K562 (cell line): ENCODE data around the gene TTLL10. TPM values are rescaled to one million over a fixed set of nuclear protein-coding genes. Genes with fewer than 3 reads are reported as not detected.

Source experiments
- ATAC-seq: fragments of 200-7000 bp; cut with Tn5 transposase; 3 replicates; pipeline ENCODE4 v1.9.1; 2020; ENCODE audit warnings: moderate library complexity
- BruUV-seq: library from RNA; stranded (reverse); fragments of 400-500 nt; replicated peaks from 2 replicates; lab custom pipeline; 2021; lab: Mats Ljungman, UMichigan
- CTCF ChIA-PET: fragments of 300-600 bp; formaldehyde crosslinking; extraction: SDS; loops from one replicate; lab custom pipeline; 2021; ENCODE audit warnings: low intra/inter-chr PET ratio; lab: Yijun Ruan, JAX
- POLR2A ChIA-PET: fragments of 300-600, 350-650 bp; sonication (Branson Sonifier 250); formaldehyde crosslinking; extraction: SDS; loops from one replicate; lab custom pipeline; 2021; ENCODE audit warnings: antibody characterized with exemption, inconsistent platforms; lab: Yijun Ruan, JAX
- DNase-seq, 4 experiments: peaks; one replicate each; pipeline versions ENCODE4 v3.0.0 to v3.0.0-alpha.2; 2011 to 2018; ENCODE audit warnings: low spot score in 3 of 4, mixed read lengths in 3 of 4; ENCODE audit errors: extremely low read depth in 1 of 4
- FAIRE-seq: peaks from 2 replicates; lab custom pipeline; 2011; peaks lifted over from hg19 to GRCh38; lab: Jason Lieb, UNC
- H2AFZ ChIP-seq: 2 replicates; pipeline ENCODE4 v1.6.0; 2011; ENCODE audit warnings: low read depth, low read length, control low read depth, inconsistent platforms
- H3K27ac ChIP-seq: fragments of 200-600 bp; 3 replicates; pipeline ENCODE4 v1.8.0; 2011; ENCODE audit warnings: low read depth, mild to moderate bottlenecking, control low read depth, inconsistent platforms, low read length, moderate library complexity, mixed read lengths; ENCODE audit errors: extremely low read depth
- H3K27me3 ChIP-seq, 2 experiments: fragments of 300-600 bp in 1 of 2; 2 replicates in 1 of 2; 3 replicates in 1 of 2; pipeline versions ENCODE4 v1.6.0 to v1.8.0; 2011; ENCODE audit warnings: inconsistent platforms in 2 of 2, low read length in 2 of 2, mild to moderate bottlenecking in 1 of 2, mixed read lengths in 1 of 2, moderate library complexity in 1 of 2; ENCODE audit not compliant: control insufficient read depth in 2 of 2, insufficient read depth in 2 of 2
- H3K36me3 ChIP-seq: fragments of 300-600 bp; 3 replicates; pipeline ENCODE4 v1.8.0; 2011; ENCODE audit warnings: mild to moderate bottlenecking, low read length, inconsistent platforms; ENCODE audit not compliant: control insufficient read depth, insufficient read depth
- H3K4me1 ChIP-seq, 2 experiments: fragments of 200-600 bp in 1 of 2; replicated peaks in 1 of 2; 2 replicates in 1 of 2; 3 replicates in 1 of 2; pipeline versions ENCODE4 v1.5.1 to v1.8.0; 2011; ENCODE audit warnings: inconsistent platforms in 2 of 2, low read length in 2 of 2, mild to moderate bottlenecking in 1 of 2, mixed read lengths in 1 of 2, moderate library complexity in 1 of 2; ENCODE audit not compliant: control insufficient read depth in 2 of 2, insufficient read depth in 2 of 2
- H3K4me2 ChIP-seq: 2 replicates; pipeline ENCODE4 v1.6.1; 2011; ENCODE audit warnings: low read length, control low read depth, inconsistent platforms, mixed read lengths; ENCODE audit not compliant: insufficient read depth
- H3K4me3 ChIP-seq: fragments of 200-600 bp; sonication (generic), shearing (Covaris generic); 2 replicates; pipeline ENCODE4 v1.5.1; 2016; ENCODE audit warnings: control low read depth, inconsistent platforms
- H3K79me2 ChIP-seq: fragments of 200-600 bp; 3 replicates; pipeline ENCODE4 v1.8.0; 2011; ENCODE audit warnings: low read length, inconsistent platforms; ENCODE audit not compliant: control insufficient read depth, insufficient read depth
- H3K9ac ChIP-seq, 2 experiments: 2 replicates each; pipeline versions ENCODE4 v1.6.0 to v1.6.1; 2011; ENCODE audit warnings: low read depth in 2 of 2, low read length in 2 of 2, control low read depth in 1 of 2, inconsistent platforms in 1 of 2, mild to moderate bottlenecking in 1 of 2, mixed read lengths in 1 of 2; ENCODE audit not compliant: insufficient read depth in 1 of 2
- H3K9me1 ChIP-seq: one replicate; pipeline ENCODE4 v1.6.0; 2011; ENCODE audit warnings: inconsistent platforms, mild to moderate bottlenecking, low read length, moderate library complexity; ENCODE audit not compliant: control insufficient read depth, insufficient read depth
- H3K9me3 ChIP-seq: replicated peaks from 2 replicates; pipeline ENCODE4 v1.5.1; 2011; ENCODE audit warnings: low read depth, low read length, inconsistent platforms; ENCODE audit not compliant: control insufficient read depth, insufficient read depth
- H4K20me1 ChIP-seq: replicated peaks from 2 replicates; pipeline ENCODE4 v1.6.1; 2011; ENCODE audit warnings: low read length, inconsistent platforms, mixed read lengths; ENCODE audit not compliant: control insufficient read depth, insufficient read depth
- BRD4 ChIP-seq: fragments of 200-600 bp; sonication (generic); IDR thresholded peaks from 2 replicates; pipeline ENCODE4 v1.6.1; 2017; ENCODE audit warnings: inconsistent platforms
- E2F3 ChIP-seq: fragments of 250-450 bp; sonication (Bioruptor Pico); IDR thresholded peaks from 2 replicates; pipeline ENCODE4 v1.4.0; 2020; ENCODE audit warnings: mild to moderate bottlenecking
- FOXM1 ChIP-seq, 2 experiments: fragments of 450-650 bp in 1 of 2; sonication (generic) in 1 of 2; formaldehyde crosslinking in 1 of 2; IDR thresholded peaks; 2 replicates each; pipeline versions ENCODE4 v1.6.1 to v1.9.0; 2017 to 2022; ENCODE audit warnings: low read depth in 2 of 2, mild to moderate bottlenecking in 2 of 2, missing genetic modification reagents in 1 of 2, moderate library complexity in 1 of 2
- NUFIP1 ChIP-seq: fragments of 450-650 bp; IDR thresholded peaks from 2 replicates; pipeline ENCODE4 v1.6.1; 2018; ENCODE audit not compliant: partially characterized antibody
- PTTG1 ChIP-seq: fragments of 450-650 bp; IDR thresholded peaks from 2 replicates; pipeline ENCODE4 v1.6.1; 2016; ENCODE audit warnings: low read depth, mild to moderate bottlenecking, missing genetic modification characterization, missing compliant biosample characterization
- SP2 ChIP-seq: IDR thresholded peaks from 2 replicates; pipeline ENCODE4 v1.6.1; 2011; ENCODE audit warnings: mild to moderate bottlenecking, low read depth, low read length, moderate library complexity; ENCODE audit not compliant: poor library complexity, severe bottlenecking; ENCODE audit errors: extremely low read depth
- ZNF174 ChIP-seq: fragments of 250-450 bp; sonication (Bioruptor Pico); IDR thresholded peaks from 2 replicates; pipeline ENCODE4 v1.4.0; 2020; ENCODE audit warnings: mild to moderate bottlenecking
- ZNF263 ChIP-seq: sonication (generic); formaldehyde crosslinking; IDR thresholded peaks from 2 replicates; pipeline ENCODE4 v1.8.0; 2022; ENCODE audit warnings: mild to moderate bottlenecking, missing genetic modification reagents, borderline replicate concordance
- ZNF280B ChIP-seq: fragments of 250-450 bp; sonication (Bioruptor Pico); IDR thresholded peaks from 2 replicates; pipeline ENCODE4 v1.5.1; 2021; ENCODE audit warnings: mild to moderate bottlenecking
- WGBS: fragments of 100-300 bp; shearing (Covaris generic); methylation state at CpG from one replicate; pipeline ENCODE4 v1.1.6; 2016; ENCODE audit warnings: low coverage, mixed read lengths; ENCODE audit not compliant: insufficient coverage; ENCODE audit errors: missing lambda C conversion rate; 5-methylcytosine and 5-hydroxymethylcytosine counted together
- in situ Hi-C: fragments of 300-500 bp; cut with MboI; formaldehyde crosslinking; loops from 4 replicates; pipeline ENCODE4 v1.15.0; 2018; ENCODE audit warnings: inconsistent platforms, mixed read lengths
- intact Hi-C: fragments of 100-400 bp; cut with micrococcal nuclease; formaldehyde crosslinking; loops from 2 replicates; pipeline ENCODE4 v1.14.2; 2022
- polyA plus RNA-seq, 8 experiments: library from polyadenylated mRNA; depleted of rRNA in 4 of 8; stranded (reverse) in 5 of 8; unstranded in 3 of 8; fragments of >200 nt; fragmentation: Nextera tagmentation in 2 of 8; fragmentation: Illumina TruSeq in 1 of 8; extraction: Ambion mirVana in 2 of 8; extraction: Trizol in 1 of 8; gene quantifications; 2 replicates each; pipeline versions ENCODE4 v1.2.1 to v1.2.3, GENCODE V29; 2011 to 2014; ENCODE audit warnings: inconsistent platforms in 1 of 8, missing spikeins in 1 of 8
- total RNA-seq, 7 experiments: library from RNA; depleted of rRNA in 6 of 7; stranded (reverse); fragments of >200 nt in 6 of 7; fragmentation: Illumina TruSeq in 2 of 7; extraction: Trizol in 2 of 7; gene quantifications; 2 replicates each; pipeline versions ENCODE4 v1.2.1 to v1.2.3, GENCODE V29; 2011 to 2021; ENCODE audit warnings: low replicate concordance in 1 of 7

TTLL10 gene
- total and polyA plus RNA-seq, 9 of the 15 experiments (the other 6 are each of a cell fraction or from before 2014, with no cell fraction given) = not detected

GRCh38 chr1:1170215-1171091 lies 3.2 kb upstream of the TTLL10 start:
- no peaks in the 10 kb centered on the region for H3K9me1 ChIP-seq
- TF ChIP-seq E2F3 = no peak
- peak; percentile 71 for TF ChIP-seq ZNF263 (CRISPR knock-in tag)
- TF ChIP-seq ZNF174 (CRISPR knock-in tag) = no peak
- H3K27ac ChIP-seq = no peak overlapping the region
- no peak overlapping the region for H3K4me3 ChIP-seq
- 7% methylated on average over 24 of the region's 26 CpGs for WGBS
- peaks cover 63 to 86% of the 10 kb centered on the region in 2 experiments for H3K27me3 ChIP-seq
- no peaks in the 10 kb centered on the region for H3K79me2 ChIP-seq
- DNase-seq (peak in 1 of 4 experiments; percentile 12), ATAC-seq (no peak), FAIRE-seq (no peak)
- intact Hi-C loops (no loop called here), in situ Hi-C loops (no loop called here)
- H3K9me3 ChIP-seq = 0 out of 2 replicates have a peak, but pooled peaks cover under 1% of the 10 kb centered on the region
- H4K20me1 ChIP-seq = peaks cover 6% of the 10 kb centered on the region; the same call in 1 of the 2 replicates
- H3K4me2 ChIP-seq = no peak overlapping the region
- no peaks in the 10 kb centered on the region for H3K36me3 ChIP-seq
- no peak overlapping the region for H2AFZ ChIP-seq
- peak overlapping the region in 1 of 2 experiments; percentile 45; a peak in 1 of 4 replicates for H3K9ac ChIP-seq
- ChIA-PET POLR2A (interaction anchor here (0.6 to 1.0 kb wide), 3 partner anchors 11 to 85 kb away, joined by 3 to 5 read pairs (median 3); no protein-coding TSS in a partner anchor), CTCF (no interaction called here)
- H3K4me1 ChIP-seq = peaks cover 0 to 83% of the 10 kb centered on the region in 2 experiments; a peak in 2 of 5 replicates
- BruUV-seq = no TSS peak

- Histone ChIP-seq H3K9ac (peak overlapping the region in 1 of 2 experiments; percentile 35; a peak in 1 of 4 replicates), H2AFZ (no peak overlapping the region), H3K9me1 (no peaks in the 10 kb centered on the region), H3K4me3 (no peak overlapping the region), H3K4me1 (peaks cover 0 to 83% of the 10 kb centered on the region in 2 experiments; a peak in 2 of 5 replicates), H3K27me3 (peaks cover 62 to 86% of the 10 kb centered on the region in 2 experiments), H3K36me3 (no peaks in the 10 kb centered on the region), H3K4me2 (no peak overlapping the region), H3K9me3 (0 out of 2 replicates have a peak, but pooled peaks cover 1% of the 10 kb centered on the region), H4K20me1 (peaks cover 6% of the 10 kb centered on the region; the same call in 1 of the 2 replicates), H3K79me2 (no peaks in the 10 kb centered on the region), H3K27ac (no peak overlapping the region)
- intact Hi-C loops = no loop called here
- DNase-seq (peak in 1 of 4 experiments; percentile 10), ATAC-seq (no peak), FAIRE-seq (no peak)
- CTCF ChIA-PET = no interaction called here
- in situ Hi-C loops = no loop called here
- POLR2A ChIA-PET = no interaction called here
- BruUV-seq = no TSS peak
- 5% methylated on average over 9 of the region's 12 CpGs for WGBS
- no peak for TF ChIP-seq BRD4
- no peak for TF ChIP-seq FOXM1 (IDR thresholded peaks at IDR 0.05; ENCODE audit: low read depth)
- no peak for TF ChIP-seq FOXM1 (CRISPR knock-in tag; IDR thresholded peaks at IDR 0.05; ENCODE audit: low read depth)
- TF ChIP-seq SP2 = no peak
- TF ChIP-seq PTTG1 = no peak
- TF ChIP-seq ZNF280B (CRISPR knock-in tag) = no peak
- no peak for TF ChIP-seq NUFIP1
Observed at GRCh38 chr1:1171161-1171545, 2.5 kb upstream of the TTLL10 start.
